NOMO-1 treated with dmso at 0.1 percent for 144 hours (cell line): ENCODE measurements around the gene GINS1.

Experiments used
- DNase-seq: peaks from one replicate; lab custom pipeline; 2025; ENCODE audit not compliant: unreplicated experiment; lab: John Stamatoyannopoulos, UW

GINS1 gene

GRCh38 chr20:25453035-25453810 lies 45.8 kb downstream of the GINS1 start:
- no peak for DNase-seq

GRCh38 chr20:25454153-25454900 lies 46.9 kb downstream of the GINS1 start:
- no peak for DNase-seq

- DNase-seq, result no peak
These were observed 50.6 kb downstream of the GINS1 start for GRCh38 chr20:25457886-25458680.

GRCh38 chr20:25459111-25459830 lies 51.8 kb downstream of the GINS1 start:
- no peak for DNase-seq

- no peak for DNase-seq
These were observed 52.6 kb downstream of the GINS1 start for GRCh38 chr20:25459916-25460535.

GRCh38 chr20:25460566-25461280 lies 53.2 kb downstream of the GINS1 start:
- DNase-seq, result no peak

- no peak for DNase-seq
These were observed 53.8 kb downstream of the GINS1 start for GRCh38 chr20:25461281-25461650.

GRCh38 chr20:25461786-25462545 lies 54.5 kb downstream of the GINS1 start:
- DNase-seq, result peak; percentile 20

GRCh38 chr20:25464501-25465242 lies 57.2 kb downstream of the GINS1 start:
- no peak for DNase-seq

- DNase-seq, result no peak
These were observed 58.0 kb downstream of the GINS1 start for GRCh38 chr20:25465243-25466135.

- DNase-seq, result no peak
These were observed 59.4 kb downstream of the GINS1 start for GRCh38 chr20:25466846-25467245.

- no peak for DNase-seq
These were observed 60.0 kb downstream of the GINS1 start for GRCh38 chr20:25467441-25467840.

- no peak for DNase-seq
These were observed 60.9 kb downstream of the GINS1 start for GRCh38 chr20:25468126-25469075.

- no peak for DNase-seq
These were observed 62.1 kb downstream of the GINS1 start for GRCh38 chr20:25469558-25469957.

- no peak for DNase-seq
These were observed 62.6 kb downstream of the GINS1 start for GRCh38 chr20:25470045-25470444.

GRCh38 chr20:25471020-25471419 lies 63.5 kb downstream of the GINS1 start:
- no peak for DNase-seq
